NB4 (cell line): ENCODE results near the gene DEAF1.

Experiments used
- DNase-seq: peaks from one replicate; pipeline ENCODE4 v3.0.0; 2010; ENCODE audit warnings: low read depth
- H3K4me3 ChIP-seq: one replicate; pipeline ENCODE4 v1.5.1; 2011; ENCODE audit warnings: mild to moderate bottlenecking, low read depth, low read length, moderate library complexity
- MAX ChIP-seq: IDR thresholded peaks from 2 replicates; pipeline ENCODE4 v1.6.1; 2011; ENCODE audit warnings: low read depth, low read length
- MYC ChIP-seq: IDR thresholded peaks from 2 replicates; pipeline ENCODE4 v1.6.1; 2011; ENCODE audit warnings: low read depth, low read length
- POLR2A ChIP-seq: IDR thresholded peaks from 2 replicates; pipeline ENCODE4 v1.6.1; 2011; ENCODE audit warnings: mild to moderate bottlenecking; ENCODE audit not compliant: insufficient read length; ENCODE audit errors: extremely low read depth
- TF ChIP-seq, protein P1 (sequence below): IDR thresholded peaks from one replicate; pipeline ENCODE4 v1.5.1; 2012; ENCODE audit warnings: low read depth, low read length

Gene DEAF1

DNA sequence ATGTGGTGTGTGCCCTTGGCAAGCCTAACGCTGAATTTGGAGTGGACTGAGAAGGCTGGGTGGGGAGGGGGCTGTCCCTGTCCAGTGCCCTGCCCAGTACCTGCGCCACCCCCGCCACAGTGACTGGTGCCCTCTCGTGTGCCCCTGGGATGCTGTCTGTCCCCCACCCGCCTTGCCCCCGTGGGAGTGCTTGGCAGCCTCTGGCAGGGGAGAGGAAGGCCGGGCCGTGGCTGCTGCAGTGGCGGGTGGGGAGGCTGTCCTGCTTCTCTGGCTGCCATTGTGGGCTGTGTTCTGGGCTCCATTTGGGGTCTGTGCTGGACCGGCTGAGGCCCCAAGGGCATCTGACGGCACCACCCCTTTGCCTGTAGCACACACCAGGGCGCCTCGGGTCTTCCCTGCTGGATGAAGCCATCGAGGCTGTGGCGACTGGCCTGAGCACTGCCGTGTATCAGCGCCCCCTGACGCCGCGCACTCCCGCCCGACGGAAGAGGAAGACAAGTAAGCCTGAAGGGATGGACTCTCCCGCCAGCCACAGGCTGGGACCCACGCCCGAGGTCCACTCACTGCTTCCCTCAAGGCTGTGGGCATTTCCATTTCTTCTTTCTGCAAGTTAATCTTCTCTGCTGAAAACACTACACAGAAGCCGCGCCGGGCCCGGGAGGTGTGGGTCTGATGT, 96.9 kb downstream of the DEAF1 start:
- no peak for TF ChIP-seq MYC
- TF ChIP-seq, protein P1, sequence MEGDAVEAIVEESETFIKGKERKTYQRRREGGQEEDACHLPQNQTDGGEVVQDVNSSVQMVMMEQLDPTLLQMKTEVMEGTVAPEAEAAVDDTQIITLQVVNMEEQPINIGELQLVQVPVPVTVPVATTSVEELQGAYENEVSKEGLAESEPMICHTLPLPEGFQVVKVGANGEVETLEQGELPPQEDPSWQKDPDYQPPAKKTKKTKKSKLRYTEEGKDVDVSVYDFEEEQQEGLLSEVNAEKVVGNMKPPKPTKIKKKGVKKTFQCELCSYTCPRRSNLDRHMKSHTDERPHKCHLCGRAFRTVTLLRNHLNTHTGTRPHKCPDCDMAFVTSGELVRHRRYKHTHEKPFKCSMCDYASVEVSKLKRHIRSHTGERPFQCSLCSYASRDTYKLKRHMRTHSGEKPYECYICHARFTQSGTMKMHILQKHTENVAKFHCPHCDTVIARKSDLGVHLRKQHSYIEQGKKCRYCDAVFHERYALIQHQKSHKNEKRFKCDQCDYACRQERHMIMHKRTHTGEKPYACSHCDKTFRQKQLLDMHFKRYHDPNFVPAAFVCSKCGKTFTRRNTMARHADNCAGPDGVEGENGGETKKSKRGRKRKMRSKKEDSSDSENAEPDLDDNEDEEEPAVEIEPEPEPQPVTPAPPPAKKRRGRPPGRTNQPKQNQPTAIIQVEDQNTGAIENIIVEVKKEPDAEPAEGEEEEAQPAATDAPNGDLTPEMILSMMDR: no peak
- TF ChIP-seq POLR2A: no peak
- TF ChIP-seq MAX: no peak
- DNase-seq: no peak
- H3K4me3 ChIP-seq: no peak overlapping the region

DNA sequence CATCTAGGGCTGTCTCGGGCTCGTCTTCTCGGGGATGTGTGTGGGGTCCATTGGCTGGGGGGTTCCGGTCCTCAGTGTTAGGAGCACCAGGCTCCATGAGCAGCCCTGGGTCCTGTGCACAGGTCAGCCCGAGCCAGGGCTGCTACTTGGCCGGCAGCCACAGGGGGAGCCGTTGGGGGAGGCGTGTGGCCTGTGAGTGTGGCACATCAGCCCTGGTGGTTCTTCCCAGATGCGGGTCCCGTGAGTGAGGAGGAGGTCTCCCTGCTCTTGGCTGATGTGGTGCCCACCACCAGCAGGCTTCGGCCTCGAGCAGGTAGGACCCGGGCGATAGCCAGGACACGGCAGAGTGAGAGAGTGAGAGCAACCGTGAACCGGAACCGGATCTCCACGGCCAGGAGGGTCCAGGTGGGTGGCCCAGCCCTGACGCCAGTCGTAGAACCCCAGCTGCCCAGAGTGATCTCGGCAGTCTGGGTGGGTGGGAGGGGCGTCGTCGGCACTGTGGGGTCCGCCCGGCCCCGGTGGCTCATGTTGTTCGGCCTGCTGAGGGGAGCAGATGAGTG, 97.8 kb downstream of the DEAF1 start:
- DNase-seq: no peak
- no peak overlapping the region for H3K4me3 ChIP-seq
- TF ChIP-seq MYC: no peak
- TF ChIP-seq, protein P1: peak; percentile 23

DNA sequence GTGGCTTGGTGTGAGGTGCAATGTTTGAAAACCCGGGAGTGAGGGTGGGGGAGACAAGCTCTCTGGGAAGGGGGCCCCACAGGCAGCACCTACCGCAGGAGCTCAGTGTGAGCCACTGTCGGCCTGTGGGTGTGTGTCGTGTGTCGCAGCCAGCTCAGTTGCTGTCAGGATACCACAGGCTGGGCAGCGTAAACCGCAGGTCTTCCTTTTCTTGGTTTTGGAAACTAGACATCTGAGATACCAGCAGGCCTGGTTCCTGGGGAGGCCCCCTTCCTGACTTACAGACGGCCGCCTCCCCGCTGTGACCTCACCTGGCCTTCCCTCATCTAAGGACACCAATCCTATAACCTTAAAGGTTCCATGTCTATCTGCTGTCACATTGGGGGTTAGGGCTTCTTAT, 98.6 kb downstream of the DEAF1 start:
- no peak for DNase-seq
- no peak overlapping the region for H3K4me3 ChIP-seq
- TF ChIP-seq, protein P1: no peak
- TF ChIP-seq MYC (no peak), MAX (no peak), POLR2A (no peak)

- TF ChIP-seq, protein P1: no peak
- no peak for TF ChIP-seq MAX
- TF ChIP-seq MYC: no peak
- no peak for TF ChIP-seq POLR2A
- H3K4me3 ChIP-seq: no peak overlapping the region
- no peak for DNase-seq
These were observed 99.6 kb downstream of the DEAF1 start for GRCh38 chr11:595400-595799.
